GM18502 (cell line): ENCODE results near the gene ZNF69.
"Not testable (repeated sequence)": the region's sequence is repeated elsewhere in the genome, so short reads cannot be mapped to it uniquely, and the experiment has no call there.

Experiments
- ATAC-seq: cut with Tn5 transposase; IDR thresholded peaks from one replicate; pipeline ENCODE4 v1.9.1; 2021; ENCODE audit warnings: mild to moderate bottlenecking; ENCODE audit not compliant: unreplicated experiment, poor library complexity

ZNF69 gene

DNA sequence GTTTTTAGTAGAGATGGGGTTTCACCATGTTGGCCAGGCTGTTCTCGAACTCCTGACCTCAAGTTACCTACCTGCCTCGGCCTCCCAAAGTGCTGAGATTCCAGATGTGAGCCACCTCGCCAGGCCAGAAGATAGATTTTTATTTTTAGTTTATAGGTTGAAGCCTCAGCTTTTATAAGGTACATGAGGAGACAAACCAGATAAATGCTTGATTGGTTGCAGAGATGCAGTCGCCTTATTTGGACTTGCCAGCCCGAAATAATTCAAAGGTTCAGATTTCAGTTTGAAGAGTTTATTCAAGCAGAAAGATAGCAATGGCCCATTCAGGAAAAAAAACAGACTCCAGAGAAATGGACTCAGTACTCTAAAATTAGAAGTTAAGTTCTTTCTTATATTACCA, 3.1 kb downstream of the ZNF69 start:
- ATAC-seq = no peak

DNA sequence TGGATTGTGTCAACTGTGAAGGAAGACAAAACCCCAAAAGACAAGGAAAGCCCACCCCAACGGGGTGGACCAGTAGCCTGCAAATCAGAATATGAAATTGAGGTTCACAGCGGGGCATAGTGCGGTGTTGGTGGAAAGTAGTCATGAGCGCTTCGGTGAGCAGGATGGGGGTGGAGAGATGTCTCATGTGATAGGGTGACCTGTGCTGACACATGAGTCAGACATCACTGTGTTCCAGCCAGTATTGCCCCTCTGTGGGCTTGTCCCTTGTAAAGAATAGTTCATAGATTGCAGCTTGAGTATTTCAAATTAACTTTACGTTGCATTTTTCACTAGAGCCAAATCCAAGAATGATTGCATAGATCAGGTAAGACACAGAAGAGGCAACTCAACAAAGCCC, 7.3 kb downstream of the ZNF69 start:
- ATAC-seq = no peak

- no peak for ATAC-seq
Measured at GRCh38 chr19:11902228-11902627, 14.6 kb downstream of the ZNF69 start.

- ATAC-seq = no peak
Measured at GRCh38 chr19:11905928-11906327, 18.3 kb downstream of the ZNF69 start.

DNA sequence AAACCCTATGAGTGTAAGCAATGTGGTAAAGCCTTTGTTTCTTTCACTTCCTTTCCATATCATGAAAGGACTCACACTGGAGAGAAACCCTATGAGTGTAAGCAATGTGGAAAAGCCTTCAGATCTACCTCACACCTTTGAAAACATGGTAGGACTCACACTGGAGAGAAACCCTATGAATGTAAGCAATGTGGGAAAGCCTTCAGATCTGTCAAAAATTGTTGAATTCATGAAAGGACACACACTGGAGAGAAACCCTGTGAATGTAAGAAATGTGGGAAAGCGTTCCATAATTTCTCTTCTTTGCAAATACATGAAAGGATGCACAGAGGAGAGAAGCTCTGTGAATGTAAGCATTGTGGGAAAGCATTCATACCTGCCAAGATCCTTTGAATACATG, 24.4 kb downstream of the ZNF69 start:
- not testable (repeated sequence) for ATAC-seq

GRCh38 chr19:11914417-11915051, 27.0 kb downstream of the ZNF69 start:
- not testable (repeated sequence) for ATAC-seq

GRCh38 chr19:11921852-11922495, 34.4 kb downstream of the ZNF69 start:
- ATAC-seq = no peak

- peak; percentile 89 for ATAC-seq
Measured at GRCh38 chr19:11924886-11925650, 37.5 kb downstream of the ZNF69 start, which contains the start of gene ZNF700. Gene ZNF700, plus strand, starts transcription at chr19:11925107. Its CDS starts 104 bp downstream, at chr19:11925211.

DNA sequence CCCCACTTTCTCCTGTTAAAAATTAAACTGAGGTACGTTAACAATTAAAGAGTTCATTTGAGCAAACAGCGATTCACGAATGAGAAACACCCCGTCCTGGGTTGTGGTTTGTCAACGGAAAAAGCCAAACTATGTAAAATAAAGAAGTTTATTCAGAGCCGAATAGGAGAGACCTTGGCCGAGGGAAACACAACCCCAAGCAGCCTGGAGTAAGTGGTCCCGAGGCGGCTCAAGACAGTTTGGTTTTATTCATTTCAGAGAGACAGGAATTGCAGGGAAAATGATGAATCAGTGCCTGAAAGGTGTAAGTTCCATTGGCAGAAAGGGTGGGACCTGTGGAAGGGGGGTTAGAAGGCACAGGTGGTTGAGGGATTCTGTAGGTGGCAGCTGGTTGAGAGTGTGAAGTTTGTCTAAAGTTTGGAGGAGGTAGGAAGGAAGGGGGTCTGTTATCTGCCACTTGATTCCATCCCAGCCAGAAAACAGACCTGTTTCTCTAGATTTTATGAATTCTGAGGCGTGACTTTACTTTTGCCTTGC, 38.1 kb downstream of the ZNF69 start:
- not testable (repeated sequence) for ATAC-seq

GRCh38 chr19:11927227-11927626, 39.6 kb downstream of the ZNF69 start:
- ATAC-seq = no peak

- ATAC-seq = no peak
Measured at GRCh38 chr19:11931051-11931450, 43.5 kb downstream of the ZNF69 start.

DNA sequence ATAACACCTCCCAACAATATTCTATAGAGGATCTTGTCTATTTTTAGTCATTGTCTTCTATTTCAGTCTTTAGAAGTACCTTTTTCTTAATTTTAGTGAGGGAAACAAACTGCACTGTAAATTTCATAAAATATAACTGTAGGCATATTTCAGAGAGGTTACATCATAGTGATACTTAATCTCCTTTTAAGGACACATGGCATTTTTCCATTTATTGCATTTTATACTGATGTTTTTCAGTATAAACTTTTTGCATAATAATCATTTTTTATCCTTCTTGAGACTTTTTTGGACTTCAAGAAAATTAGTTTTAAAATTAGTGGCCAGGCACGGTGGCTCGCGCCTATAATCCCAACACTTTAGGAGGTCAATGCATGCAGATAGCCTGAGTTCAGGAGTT, 43.9 kb downstream of the ZNF69 start:
- no peak for ATAC-seq

GRCh38 chr19:11935829-11936228, 48.2 kb downstream of the ZNF69 start:
- not testable (repeated sequence) for ATAC-seq

- ATAC-seq = not testable (repeated sequence)
Measured at GRCh38 chr19:11938383-11938782, 50.8 kb downstream of the ZNF69 start.

- not testable (repeated sequence) for ATAC-seq
Measured at GRCh38 chr19:11941361-11941887, 53.8 kb downstream of the ZNF69 start.

- no peak for ATAC-seq
Measured at GRCh38 chr19:11942008-11942842, 54.6 kb downstream of the ZNF69 start.

DNA sequence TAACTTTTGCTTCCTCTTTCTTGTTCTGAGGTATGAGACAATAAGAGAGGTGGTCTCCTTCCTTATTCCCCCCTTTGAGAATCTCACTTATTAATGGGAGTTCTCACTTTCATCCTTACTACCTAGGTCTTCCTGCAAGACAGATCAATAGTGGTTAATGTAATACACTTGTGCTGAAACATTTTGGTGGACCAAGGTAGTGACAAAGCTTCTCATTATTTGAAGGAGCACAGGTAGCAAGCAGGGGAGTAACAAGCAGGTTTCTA, 55.2 kb downstream of the ZNF69 start:
- ATAC-seq = no peak

DNA sequence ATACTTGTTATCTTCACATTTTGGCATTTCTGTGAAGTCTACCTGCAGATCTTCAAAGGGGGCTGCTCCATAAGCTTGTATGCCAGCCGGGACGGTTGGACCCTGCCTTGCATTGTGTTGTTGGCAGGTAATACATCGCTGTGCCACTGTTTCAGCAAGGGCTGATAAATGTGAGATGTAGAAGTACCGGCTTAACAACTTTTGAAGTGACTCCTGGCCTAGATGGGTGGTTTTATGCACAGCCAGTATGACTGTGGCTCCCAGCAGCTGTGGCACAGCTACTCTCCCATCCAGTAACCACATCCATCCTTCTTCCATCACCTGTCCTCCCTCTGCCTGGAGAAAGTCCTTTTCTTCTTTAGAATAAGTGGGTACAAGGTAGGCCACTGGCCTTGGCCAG, 57.1 kb downstream of the ZNF69 start:
- ATAC-seq = no peak

DNA sequence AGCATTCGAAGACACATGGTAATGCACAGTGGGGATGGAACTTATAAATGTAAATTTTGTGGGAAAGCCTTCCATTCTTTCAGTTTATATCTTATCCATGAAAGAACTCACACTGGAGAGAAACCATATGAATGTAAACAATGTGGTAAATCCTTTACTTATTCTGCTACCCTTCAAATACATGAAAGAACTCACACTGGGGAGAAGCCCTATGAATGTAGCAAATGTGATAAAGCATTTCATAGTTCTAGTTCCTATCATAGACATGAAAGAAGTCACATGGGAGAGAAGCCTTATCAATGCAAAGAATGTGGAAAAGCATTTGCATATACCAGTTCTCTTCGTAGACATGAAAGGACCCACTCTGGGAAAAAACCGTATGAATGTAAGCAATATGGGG, 61.1 kb downstream of the ZNF69 start:
- no peak for ATAC-seq

GRCh38 chr19:11949201-11949600, 61.6 kb downstream of the ZNF69 start:
- no peak for ATAC-seq
